ENCODE measurements around the gene BNC2. TPM values are rescaled to one million over a fixed set of nuclear protein-coding genes. Genes with fewer than 3 reads are reported as not detected.

Gene BNC2
- total RNA-seq, 1 experiment from 2014 or later = 0.20 TPM

DNA sequence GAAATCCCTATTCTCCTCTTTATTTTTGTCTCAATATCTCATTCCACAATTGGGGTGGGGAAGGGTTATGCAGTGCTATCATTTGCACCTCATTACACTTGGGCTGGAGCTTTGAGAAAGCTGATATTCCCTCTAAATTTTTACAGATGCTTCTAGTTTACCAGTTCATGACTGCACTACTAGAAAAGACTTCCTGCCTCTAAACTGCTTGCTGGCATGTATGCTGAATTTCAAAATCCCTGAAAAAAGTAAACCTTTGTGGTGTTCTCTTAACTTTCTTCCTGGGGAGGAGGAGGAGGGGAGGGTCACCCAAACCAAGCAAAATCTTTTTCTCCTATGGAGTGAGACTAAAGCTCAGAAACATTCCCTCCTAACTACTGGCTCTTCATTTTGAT is 45.1 kb downstream of the BNC2 start:
- Histone ChIP-seq H3K4me1 (no peaks in the 10 kb centered on the region), H3K36me3 (ENCODE audit: control insufficient read depth, insufficient read depth, low read length) (no peaks in the 10 kb centered on the region), H3K27me3 (replicated peaks; ENCODE audit: control insufficient read depth, insufficient read depth, low read length) (no peaks in the 10 kb centered on the region), H3K4me3 (ENCODE audit: low read depth, low read length) (no peak overlapping the region), H3K9me3 (no peaks in the 10 kb centered on the region)
- ChIA-PET CTCF (no interaction called here), POLR2A (no interaction called here)
- intact Hi-C loops (cut with micrococcal nuclease; ENCODE audit: unreplicated experiment) = no loop called here
- Mint-ChIP-seq H3K27me3 (ENCODE audit: insufficient read depth, unreplicated experiment) (peaks cover 7% of the 10 kb centered on the region), H3K9me3 (ENCODE audit: unreplicated experiment) (no peaks in the 10 kb centered on the region), H3K36me3 (ENCODE audit: insufficient read depth, unreplicated experiment) (no peaks in the 10 kb centered on the region), H3K4me1 (ENCODE audit: low read depth, unreplicated experiment) (no peaks in the 10 kb centered on the region), H3K4me3 (ENCODE audit: unreplicated experiment) (no peak overlapping the region), H3K27ac (ENCODE audit: unreplicated experiment) (no peak overlapping the region)
- no peak for DNase-seq
- BruUV-seq (replicated peaks) = no TSS peak
- TF ChIP-seq, protein P1, sequence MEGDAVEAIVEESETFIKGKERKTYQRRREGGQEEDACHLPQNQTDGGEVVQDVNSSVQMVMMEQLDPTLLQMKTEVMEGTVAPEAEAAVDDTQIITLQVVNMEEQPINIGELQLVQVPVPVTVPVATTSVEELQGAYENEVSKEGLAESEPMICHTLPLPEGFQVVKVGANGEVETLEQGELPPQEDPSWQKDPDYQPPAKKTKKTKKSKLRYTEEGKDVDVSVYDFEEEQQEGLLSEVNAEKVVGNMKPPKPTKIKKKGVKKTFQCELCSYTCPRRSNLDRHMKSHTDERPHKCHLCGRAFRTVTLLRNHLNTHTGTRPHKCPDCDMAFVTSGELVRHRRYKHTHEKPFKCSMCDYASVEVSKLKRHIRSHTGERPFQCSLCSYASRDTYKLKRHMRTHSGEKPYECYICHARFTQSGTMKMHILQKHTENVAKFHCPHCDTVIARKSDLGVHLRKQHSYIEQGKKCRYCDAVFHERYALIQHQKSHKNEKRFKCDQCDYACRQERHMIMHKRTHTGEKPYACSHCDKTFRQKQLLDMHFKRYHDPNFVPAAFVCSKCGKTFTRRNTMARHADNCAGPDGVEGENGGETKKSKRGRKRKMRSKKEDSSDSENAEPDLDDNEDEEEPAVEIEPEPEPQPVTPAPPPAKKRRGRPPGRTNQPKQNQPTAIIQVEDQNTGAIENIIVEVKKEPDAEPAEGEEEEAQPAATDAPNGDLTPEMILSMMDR (IDR thresholded peaks at IDR 0.05; ENCODE audit: insufficient read depth in 1 of 2, low read depth in 1 of 2, low read length in 1 of 2, severe bottlenecking in 1 of 2, unreplicated experiment in 1 of 2) = no peak

DNA sequence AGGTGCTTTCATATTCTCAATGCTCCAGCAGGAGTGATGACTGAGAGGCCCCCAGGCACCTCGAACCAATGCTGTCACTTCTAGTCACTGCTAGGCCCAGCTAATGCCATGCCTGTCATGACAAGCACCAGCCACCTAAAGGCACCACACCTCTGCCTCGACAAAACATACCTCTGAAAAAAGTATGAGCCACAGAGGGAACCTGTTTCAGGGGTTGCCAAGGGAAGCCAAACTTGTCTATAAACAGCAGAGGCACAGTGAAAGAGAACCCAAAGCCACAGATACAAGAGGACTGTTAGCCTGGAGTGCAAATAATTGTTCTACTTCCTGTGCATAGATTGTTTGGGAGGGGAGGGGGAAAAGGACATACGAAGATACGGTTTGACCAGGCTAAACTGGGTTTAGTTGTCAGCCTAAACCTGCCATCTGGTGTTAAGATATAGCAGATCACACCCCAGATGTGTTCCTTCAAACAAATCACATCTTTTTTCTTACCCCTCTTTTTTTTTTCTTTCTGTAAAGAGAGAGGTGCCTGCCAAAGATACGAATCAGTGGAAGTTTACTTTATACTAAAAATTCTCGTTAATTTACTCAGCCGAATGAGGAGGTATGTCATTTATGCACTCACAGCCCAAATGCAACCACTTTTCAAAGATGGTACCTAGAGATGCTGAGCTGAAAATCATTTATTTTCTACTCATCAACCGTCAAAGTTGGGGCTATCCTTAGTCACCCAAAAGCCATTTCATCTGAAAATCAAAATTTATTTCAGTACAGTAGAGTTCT is 45.7 kb downstream of the BNC2 start:
- TF ChIP-seq, protein P1 (IDR thresholded peaks at IDR 0.05; ENCODE audit: insufficient read depth in 1 of 2, low read depth in 1 of 2, low read length in 1 of 2, severe bottlenecking in 1 of 2, unreplicated experiment in 1 of 2) = no peak
- Histone ChIP-seq H3K4me1 (no peaks in the 10 kb centered on the region), H3K9me3 (no peaks in the 10 kb centered on the region), H3K36me3 (ENCODE audit: control insufficient read depth, insufficient read depth, low read length) (no peaks in the 10 kb centered on the region), H3K4me3 (ENCODE audit: low read depth, low read length) (no peak overlapping the region), H3K27me3 (replicated peaks; ENCODE audit: control insufficient read depth, insufficient read depth, low read length) (no peaks in the 10 kb centered on the region)
- ChIA-PET POLR2A (no interaction called here), CTCF (no interaction called here)
- BruUV-seq (replicated peaks) = no TSS peak
- no peaks in the 10 kb centered on the region for H3K9me3 Mint-ChIP-seq (ENCODE audit: unreplicated experiment)
- H3K27ac Mint-ChIP-seq (ENCODE audit: unreplicated experiment) = no peak overlapping the region
- no peaks in the 10 kb centered on the region for H3K36me3 Mint-ChIP-seq (ENCODE audit: insufficient read depth, unreplicated experiment)
- peak in 1 of 2 experiments; percentile 30 for DNase-seq
- no peaks in the 10 kb centered on the region for H3K4me1 Mint-ChIP-seq (ENCODE audit: low read depth, unreplicated experiment)
- H3K4me3 Mint-ChIP-seq (ENCODE audit: unreplicated experiment) = no peak overlapping the region
- intact Hi-C loops (cut with micrococcal nuclease; ENCODE audit: unreplicated experiment) = no loop called here
- peaks cover 7% of the 10 kb centered on the region for H3K27me3 Mint-ChIP-seq (ENCODE audit: insufficient read depth, unreplicated experiment)

DNA sequence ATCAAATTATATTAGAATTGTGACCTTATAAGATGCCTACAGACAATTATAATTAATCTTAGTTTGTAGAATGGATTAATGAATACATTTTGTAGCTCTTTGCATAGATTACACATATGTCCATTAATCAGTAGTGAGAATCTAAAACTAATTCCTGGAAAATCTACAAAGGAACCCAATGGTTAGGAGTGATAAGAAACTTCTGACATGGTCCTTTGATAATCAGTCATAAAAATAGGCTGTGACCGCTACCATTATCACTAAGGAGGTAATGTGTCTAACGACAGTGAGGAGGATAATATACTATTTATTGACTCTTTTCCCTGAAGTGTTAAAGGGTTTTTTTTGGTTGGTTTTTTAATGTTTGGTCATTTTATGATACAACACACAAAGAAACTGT is 46.6 kb downstream of the BNC2 start:
- Mint-ChIP-seq H3K9me3 (ENCODE audit: unreplicated experiment) (no peaks in the 10 kb centered on the region), H3K27ac (ENCODE audit: unreplicated experiment) (no peak overlapping the region), H3K4me1 (ENCODE audit: low read depth, unreplicated experiment) (no peaks in the 10 kb centered on the region), H3K27me3 (ENCODE audit: insufficient read depth, unreplicated experiment) (peaks cover 7% of the 10 kb centered on the region), H3K4me3 (ENCODE audit: unreplicated experiment) (no peak overlapping the region), H3K36me3 (ENCODE audit: insufficient read depth, unreplicated experiment) (no peaks in the 10 kb centered on the region)
- H3K27me3 ChIP-seq (replicated peaks; ENCODE audit: control insufficient read depth, insufficient read depth, low read length) = no peaks in the 10 kb centered on the region
- no peak overlapping the region for H3K4me3 ChIP-seq (ENCODE audit: low read depth, low read length)
- no peaks in the 10 kb centered on the region for H3K36me3 ChIP-seq (ENCODE audit: control insufficient read depth, insufficient read depth, low read length)
- TF ChIP-seq, protein P1 (IDR thresholded peaks at IDR 0.05; ENCODE audit: insufficient read depth in 1 of 2, low read depth in 1 of 2, low read length in 1 of 2, severe bottlenecking in 1 of 2, unreplicated experiment in 1 of 2) = no peak
- no TSS peak for BruUV-seq (replicated peaks)
- intact Hi-C loops (cut with micrococcal nuclease; ENCODE audit: unreplicated experiment) = no loop called here
- DNase-seq = no peak
- POLR2A ChIA-PET = no interaction called here
- CTCF ChIA-PET = no interaction called here
- H3K4me1 ChIP-seq = no peaks in the 10 kb centered on the region
- no peaks in the 10 kb centered on the region for H3K9me3 ChIP-seq

Measured in Caco-2 (cell line).